Measurements from ENCODE around the gene METTL8. TPM values are rescaled to one million over a fixed set of nuclear protein-coding genes. Genes with fewer than 3 reads are reported as not detected.

METTL8 gene
- total and polyA plus RNA-seq, 2 experiments from 2014 or later = 16.8 to 30.5 TPM

- H2AFZ ChIP-seq = no peak overlapping the region
These were observed 42.8 kb downstream of the METTL8 start for GRCh38 chr2:171390941-171391516.

GRCh38 chr2:171389780-171390179 is 44.0 kb downstream of the METTL8 start:
- H3K9me2 ChIP-seq (replicated peaks; ENCODE audit: insufficient read depth) = no peaks in the 10 kb centered on the region
- no peaks in the 10 kb centered on the region for H3K4me1 ChIP-seq (ENCODE audit: insufficient read depth)
- no peak overlapping the region for H3K4me3 ChIP-seq
- H3K36me3 ChIP-seq (replicated peaks; ENCODE audit: insufficient read depth, low read depth) = no peaks in the 10 kb centered on the region
- H3K27ac ChIP-seq = no peak overlapping the region
- H3K9me3 ChIP-seq (ENCODE audit: low read depth) = no peaks in the 10 kb centered on the region
- no peak for DNase-seq (ENCODE audit: low spot score)
- no peaks in the 10 kb centered on the region for H3K79me2 ChIP-seq
- WGBS (ENCODE audit: low lambda C conversion rate, missing lambda C conversion rate) = 94% methylated on average over 1 of the region's 1 CpG
- TF ChIP-seq EZH2 (IDR thresholded peaks at IDR 0.05; ENCODE audit: borderline replicate concordance) (no peak), CTCF (IDR thresholded peaks at IDR 0.05; ENCODE audit: poor library complexity) (no peak), EZH2phosphoT487 (IDR thresholded peaks at IDR 0.05; ENCODE audit: low read depth, severe bottlenecking, unreplicated experiment) (no peak)
- H3K27me3 ChIP-seq = no peaks in the 10 kb centered on the region
- H2AFZ ChIP-seq = no peak overlapping the region
- no peaks in the 10 kb centered on the region for H4K20me1 ChIP-seq (ENCODE audit: insufficient read depth, poor library complexity, severe bottlenecking)
- no peak overlapping the region for H3K4me2 ChIP-seq

More at GRCh38 chr2:171390941-171391516, 42.8 kb downstream of the METTL8 start:
- no peaks in the 10 kb centered on the region for H3K9me2 ChIP-seq (replicated peaks; ENCODE audit: insufficient read depth)
- H3K27ac ChIP-seq = no peak overlapping the region
- H3K4me3 ChIP-seq = no peak overlapping the region
- DNase-seq (ENCODE audit: low spot score) = no peak
- no peak overlapping the region for H3K4me2 ChIP-seq
- 97% methylated on average over 1 of the region's 1 CpG for WGBS (ENCODE audit: low lambda C conversion rate, missing lambda C conversion rate)
- TF ChIP-seq CTCF (IDR thresholded peaks at IDR 0.05; ENCODE audit: poor library complexity) = no peak
- no peak for TF ChIP-seq EZH2phosphoT487 (IDR thresholded peaks at IDR 0.05; ENCODE audit: low read depth, severe bottlenecking, unreplicated experiment)
- TF ChIP-seq EZH2 (IDR thresholded peaks at IDR 0.05; ENCODE audit: borderline replicate concordance) = no peak
- no peaks in the 10 kb centered on the region for H4K20me1 ChIP-seq (ENCODE audit: insufficient read depth, poor library complexity, severe bottlenecking)
- no peaks in the 10 kb centered on the region for H3K4me1 ChIP-seq (ENCODE audit: insufficient read depth)
- no peaks in the 10 kb centered on the region for H3K79me2 ChIP-seq
- H3K27me3 ChIP-seq = no peaks in the 10 kb centered on the region
- no peaks in the 10 kb centered on the region for H3K9me3 ChIP-seq (ENCODE audit: low read depth)
- H3K36me3 ChIP-seq (replicated peaks; ENCODE audit: insufficient read depth, low read depth) = no peaks in the 10 kb centered on the region

- DNase-seq (ENCODE audit: low spot score) = no peak
- H3K27me3 ChIP-seq = no peaks in the 10 kb centered on the region
- H3K36me3 ChIP-seq (replicated peaks; ENCODE audit: insufficient read depth, low read depth) = no peaks in the 10 kb centered on the region
- no peaks in the 10 kb centered on the region for H4K20me1 ChIP-seq (ENCODE audit: insufficient read depth, poor library complexity, severe bottlenecking)
- 100% methylated on average over 1 of the region's 1 CpG for WGBS (ENCODE audit: low lambda C conversion rate, missing lambda C conversion rate)
- no peak overlapping the region for H3K4me3 ChIP-seq
- no peaks in the 10 kb centered on the region for H3K79me2 ChIP-seq
- no peak overlapping the region for H3K4me2 ChIP-seq
- H3K9me3 ChIP-seq (ENCODE audit: low read depth) = no peaks in the 10 kb centered on the region
- no peaks in the 10 kb centered on the region for H3K9me2 ChIP-seq (replicated peaks; ENCODE audit: insufficient read depth)
- TF ChIP-seq EZH2phosphoT487 (IDR thresholded peaks at IDR 0.05; ENCODE audit: low read depth, severe bottlenecking, unreplicated experiment) (no peak), CTCF (IDR thresholded peaks at IDR 0.05; ENCODE audit: poor library complexity) (no peak), EZH2 (IDR thresholded peaks at IDR 0.05; ENCODE audit: borderline replicate concordance) (no peak)
- no peak overlapping the region for H2AFZ ChIP-seq
- no peak overlapping the region for H3K27ac ChIP-seq
- no peaks in the 10 kb centered on the region for H3K4me1 ChIP-seq (ENCODE audit: insufficient read depth)
These were observed 44.5 kb downstream of the METTL8 start for GRCh38 chr2:171389325-171389724.
